IPS-NIHi7 (cell line): ENCODE results near the gene MCCC2.
"Not testable (repeated sequence)": the region's sequence is repeated elsewhere in the genome, so short reads cannot be mapped to it uniquely, and the experiment has no call there.

Source experiments
- DNase-seq: peaks from one replicate; pipeline ENCODE4 v3.0.0; 2012; ENCODE audit warnings: mixed read lengths; ENCODE audit errors: extremely low spot score

MCCC2 gene

DNA sequence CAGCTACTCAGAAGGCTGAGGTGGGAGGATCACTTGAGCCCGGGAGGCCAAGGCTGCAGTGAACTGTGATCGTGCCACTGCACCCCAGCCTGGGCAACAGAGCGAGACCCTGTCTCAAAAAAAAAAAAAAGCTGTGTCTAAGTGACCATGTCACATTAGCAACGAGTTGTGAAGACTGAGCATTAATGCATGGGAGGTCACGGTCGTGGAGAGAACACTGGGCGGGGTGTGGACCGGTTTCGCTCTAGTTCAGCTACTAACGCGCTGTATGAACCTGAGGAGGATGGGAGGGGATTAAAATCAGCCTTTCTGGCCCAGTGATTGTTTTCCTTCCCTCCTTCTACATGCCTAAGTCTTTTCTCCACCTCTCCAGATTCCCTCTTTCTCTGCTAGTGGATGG, 75.2 kb downstream of the MCCC2 start:
- no peak for DNase-seq

DNA sequence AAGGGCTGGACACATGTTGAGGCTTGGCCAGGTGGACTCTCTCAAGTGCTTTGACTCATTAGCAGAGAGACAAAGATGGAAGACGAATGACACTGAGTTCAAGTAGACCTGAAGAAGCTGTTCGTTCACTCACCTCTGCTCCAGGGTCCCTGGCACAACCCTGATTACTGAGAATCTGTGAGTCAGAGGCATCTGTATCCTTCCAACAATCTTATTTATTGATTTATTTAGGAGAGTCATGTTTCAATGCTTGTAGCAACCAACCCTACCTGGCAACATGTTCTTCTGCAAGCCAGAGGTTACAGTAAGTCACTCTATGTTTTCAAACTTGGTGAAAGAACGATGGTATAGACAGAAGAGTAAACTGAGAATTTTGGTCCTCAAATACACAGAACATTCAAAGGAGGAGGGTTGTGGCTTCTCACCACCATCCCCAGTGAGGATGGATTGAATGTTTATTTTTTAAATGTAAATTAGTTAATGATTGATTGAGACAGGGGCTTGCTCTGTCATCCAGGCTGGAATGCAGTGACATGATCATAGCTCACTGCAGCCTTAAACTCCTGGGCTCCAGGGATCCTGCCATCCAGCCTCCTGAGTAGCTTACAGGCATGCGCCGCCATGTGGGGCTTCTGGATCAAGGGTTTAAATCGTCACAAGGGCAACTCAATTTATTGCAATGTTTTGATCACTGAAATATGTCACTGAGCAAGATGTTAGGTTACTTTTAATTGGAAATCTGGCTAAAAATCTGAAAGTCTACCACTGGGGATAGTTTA, 76.2 kb downstream of the MCCC2 start:
- no peak for DNase-seq

DNA sequence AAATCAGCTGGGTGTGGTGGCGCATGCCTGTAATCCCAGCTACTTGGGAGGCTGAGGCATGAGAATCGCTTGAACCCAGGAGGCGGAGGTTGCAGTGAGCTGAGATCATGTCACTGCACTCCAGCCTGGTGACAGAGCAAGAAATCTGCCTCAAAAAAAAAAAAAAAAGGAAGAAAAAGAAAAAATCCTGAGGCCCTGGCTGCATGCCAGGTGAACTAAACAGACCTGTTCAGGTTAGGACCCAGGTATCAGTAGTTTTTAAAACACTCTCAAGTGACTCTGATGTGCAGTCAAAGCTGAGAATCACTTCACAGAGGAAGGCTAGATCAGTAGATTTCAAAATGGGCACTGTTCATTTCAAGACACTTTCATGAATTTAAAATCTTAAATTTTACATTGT, 77.5 kb downstream of the MCCC2 start:
- not testable (repeated sequence) for DNase-seq

DNA sequence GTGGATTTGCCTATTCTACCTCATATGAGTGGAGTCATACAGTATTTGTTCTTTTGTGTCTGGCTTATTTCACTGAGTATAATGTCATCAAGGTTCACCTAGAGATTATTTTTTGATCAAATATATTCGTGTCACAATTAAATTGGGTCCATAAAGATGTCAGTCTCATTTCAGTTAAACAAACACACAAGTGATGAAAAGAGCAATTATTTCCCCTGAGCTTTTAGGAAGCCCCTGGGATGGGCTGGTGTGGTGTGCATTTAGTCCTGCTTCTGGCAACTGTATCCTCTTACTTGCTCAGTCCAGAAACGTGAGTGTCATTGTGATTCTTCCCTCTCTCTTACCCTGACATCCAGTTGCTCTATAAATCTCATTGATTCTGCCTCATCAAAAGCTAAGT, 79.2 kb downstream of the MCCC2 start:
- no peak for DNase-seq

DNA sequence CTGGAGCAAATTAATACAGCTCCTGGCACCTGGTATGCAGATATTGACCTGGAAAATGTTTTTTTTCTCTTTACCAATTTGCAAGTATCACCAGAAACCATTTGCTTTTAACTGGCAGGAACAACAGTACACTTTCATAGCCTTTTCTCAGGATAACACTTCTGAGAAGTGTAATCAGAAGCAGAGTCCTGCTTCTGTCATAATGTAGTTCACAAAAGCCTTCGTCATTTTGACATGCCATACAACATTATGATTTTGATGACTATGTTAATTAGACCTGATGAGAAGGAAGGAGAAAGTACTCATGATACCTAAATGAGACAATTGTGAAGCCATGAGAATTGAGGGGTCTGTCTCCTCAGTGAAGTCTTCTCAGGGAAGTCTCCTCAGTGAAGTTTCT, 90.8 kb downstream of the MCCC2 start:
- no peak for DNase-seq

DNA sequence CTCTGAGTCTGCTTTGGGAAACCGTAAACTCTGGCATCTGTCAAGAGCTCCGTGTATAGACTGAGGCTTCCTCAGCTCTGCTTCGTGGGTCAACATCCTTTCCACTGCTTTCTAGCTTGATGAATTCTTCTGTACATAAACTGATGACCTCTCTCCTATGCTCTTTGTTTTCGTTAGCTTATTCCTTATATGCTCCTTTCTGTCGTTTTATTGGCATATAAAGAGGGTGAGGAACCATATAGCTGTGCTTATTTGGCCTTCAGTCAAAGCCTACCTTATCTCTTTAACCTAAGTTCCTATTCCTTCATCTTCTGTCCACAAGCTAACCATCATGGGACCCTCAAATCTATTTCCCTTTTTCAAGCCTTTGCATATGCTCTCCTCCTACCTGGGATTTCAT, 92.6 kb downstream of the MCCC2 start:
- DNase-seq, result no peak

DNA sequence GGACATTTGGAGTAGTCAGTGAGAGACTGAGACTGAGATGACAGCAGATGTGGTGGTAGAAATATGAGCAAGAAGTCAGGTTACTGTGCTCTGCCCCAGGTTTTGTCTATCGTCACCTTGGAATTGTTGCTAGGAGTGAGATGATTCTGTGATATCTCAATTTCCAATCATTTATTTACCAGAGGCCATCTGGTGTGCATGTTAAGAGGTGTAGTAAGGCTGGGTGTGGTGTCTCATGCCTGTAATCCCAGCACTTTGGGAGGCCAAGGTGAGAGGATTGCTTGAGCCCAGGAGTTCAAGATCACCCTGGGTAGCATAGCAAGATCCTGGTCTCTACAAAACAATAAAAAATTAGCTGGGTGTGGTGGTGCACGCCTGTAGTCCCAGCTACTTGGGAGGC, 93.4 kb downstream of the MCCC2 start:
- no peak for DNase-seq

DNA sequence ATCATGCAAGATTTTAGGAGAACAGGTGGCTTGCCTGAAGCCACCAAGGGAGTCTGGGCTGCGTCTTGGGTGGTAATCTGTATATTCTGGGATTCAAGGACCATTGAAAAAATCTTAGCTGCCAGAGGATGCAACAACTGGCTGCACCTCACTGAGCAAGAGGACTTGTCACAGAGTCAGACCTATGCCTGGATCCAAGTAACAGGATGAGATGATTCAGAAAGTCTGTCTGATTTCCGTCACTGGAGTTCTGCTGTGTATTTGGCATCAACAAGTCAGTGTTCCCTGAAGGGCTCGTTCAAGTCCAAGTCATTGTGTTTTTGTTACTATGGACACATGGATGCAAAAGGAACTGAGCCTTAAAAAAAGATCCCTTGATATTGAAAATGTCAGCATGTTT, 94.2 kb downstream of the MCCC2 start:
- DNase-seq, result no peak

DNA sequence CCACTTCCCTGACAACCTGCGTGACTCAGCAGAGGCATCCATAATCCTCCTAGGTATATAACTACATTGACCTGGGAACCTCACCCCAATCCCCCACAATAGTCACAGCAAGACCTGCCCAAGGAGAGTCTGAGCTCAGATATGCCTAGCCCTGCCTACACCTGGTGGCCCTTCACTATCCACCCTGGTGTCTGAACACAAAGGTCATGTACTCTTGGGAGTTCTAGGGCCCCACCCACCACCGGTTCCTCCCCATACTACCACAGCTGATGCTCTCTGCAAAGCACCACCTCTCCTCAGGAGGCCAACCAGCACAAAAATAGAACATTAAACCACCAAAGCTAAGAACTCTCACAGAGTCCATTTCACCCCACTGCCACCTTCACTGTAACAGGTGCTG, 97.2 kb downstream of the MCCC2 start:
- DNase-seq, result no peak

DNA sequence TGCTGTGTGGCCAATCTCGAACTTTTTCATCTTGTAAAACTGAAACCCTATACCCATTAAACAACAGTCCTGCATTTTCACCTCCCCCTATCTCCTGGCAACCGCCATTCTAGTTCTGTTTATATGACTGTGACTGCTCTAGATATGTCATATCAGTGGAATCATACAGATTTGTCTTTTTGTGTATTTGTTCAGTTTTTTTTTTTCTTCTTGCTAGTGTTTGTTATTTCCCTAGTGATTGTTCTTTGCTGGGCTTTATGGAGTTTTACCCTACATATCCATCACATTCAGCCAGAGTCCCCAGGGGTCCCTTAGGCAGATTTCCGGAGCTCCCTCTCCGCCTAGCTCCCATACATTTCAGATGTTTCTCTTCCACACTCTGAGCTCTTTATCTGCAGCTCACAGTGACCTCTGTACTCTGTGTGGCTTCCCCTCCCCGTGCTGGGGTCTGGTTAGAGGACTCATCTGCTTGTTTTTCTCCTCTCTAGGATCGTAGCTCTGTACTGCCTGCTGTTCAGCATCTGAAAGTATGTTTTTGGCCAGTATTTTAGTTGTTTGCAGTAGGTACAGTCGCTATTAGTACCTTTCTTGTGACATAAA, 106.8 kb downstream of the MCCC2 start:
- DNase-seq, result peak; percentile 56

DNA sequence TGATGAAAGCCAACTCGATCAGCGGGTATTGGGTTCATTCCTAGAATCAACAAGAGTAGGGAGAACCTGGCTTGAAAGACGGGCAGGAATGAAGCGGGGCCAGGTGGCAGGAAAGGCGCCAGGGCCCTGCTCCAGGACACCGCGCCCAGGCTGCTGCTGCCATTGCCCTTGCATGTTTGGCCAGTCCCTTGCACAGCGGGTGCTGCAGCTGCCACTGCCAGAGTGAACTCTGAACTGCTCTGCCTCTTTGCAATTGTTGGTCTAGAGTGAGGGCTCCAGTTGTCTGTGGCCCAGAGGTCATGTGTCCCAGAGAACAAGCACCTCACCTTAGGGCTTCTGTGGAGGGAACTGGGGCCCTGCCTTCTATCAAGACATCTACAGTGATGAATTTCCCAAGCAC, 107.9 kb downstream of the MCCC2 start:
- no peak for DNase-seq

DNA sequence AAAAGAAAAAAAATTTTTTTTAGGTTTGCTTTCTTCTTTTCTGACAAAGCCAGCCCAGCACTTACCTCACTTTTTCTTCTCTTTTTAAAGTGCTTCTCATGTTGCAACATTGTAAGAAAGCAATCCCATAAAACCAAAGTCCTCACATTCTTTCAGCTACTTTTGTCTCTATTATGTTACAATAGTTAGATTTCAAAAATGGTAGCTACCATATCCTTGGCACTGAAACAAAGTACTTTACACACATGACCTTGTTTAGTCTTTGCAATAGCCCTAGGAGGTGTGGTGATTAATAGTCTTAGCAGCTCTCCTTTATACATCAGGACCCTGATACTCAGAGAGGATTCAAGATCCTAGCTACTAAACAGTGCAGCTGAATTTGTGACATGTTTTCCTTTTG, 108.5 kb downstream of the MCCC2 start:
- no peak for DNase-seq

DNA sequence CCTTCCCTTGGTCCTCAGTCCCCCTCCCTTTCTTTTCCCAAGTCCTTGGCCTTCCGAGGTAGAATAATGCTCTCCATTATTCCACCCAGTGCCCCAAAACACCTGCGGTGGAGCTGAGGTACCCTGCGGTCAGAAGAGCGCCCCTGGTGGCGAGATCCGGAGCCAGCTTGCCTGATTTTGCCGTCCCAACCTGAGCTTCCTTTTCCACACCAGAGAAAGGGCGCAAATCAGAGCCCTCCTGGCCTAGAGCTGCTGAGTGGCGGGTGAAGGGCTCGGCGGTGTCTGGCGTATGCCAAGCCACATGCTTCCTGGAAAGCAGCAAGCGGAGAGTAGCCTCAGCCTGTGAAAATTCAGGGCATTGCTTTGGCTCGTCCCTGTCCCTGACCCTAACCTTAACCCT, 110.8 kb downstream of the MCCC2 start:
- DNase-seq, result peak; percentile 79

DNA sequence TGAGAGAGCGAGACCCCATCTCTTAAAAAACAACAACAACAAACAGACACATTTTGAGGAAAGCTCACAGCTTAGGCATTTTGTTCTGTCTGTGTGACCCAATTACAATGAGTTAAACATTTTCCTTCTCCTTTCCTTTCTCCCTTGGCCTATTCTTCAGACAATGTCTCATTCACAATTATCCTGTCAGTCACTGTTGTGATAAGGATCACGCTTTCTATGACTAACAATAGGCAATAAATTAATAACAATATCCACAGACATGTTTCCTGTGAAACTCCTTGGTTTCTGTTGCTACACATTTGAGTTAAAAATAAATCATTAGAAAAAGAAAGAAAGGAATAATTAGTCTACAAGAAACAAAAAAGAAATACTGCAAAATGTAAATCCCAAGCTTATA, 112.1 kb downstream of the MCCC2 start:
- DNase-seq, result no peak

DNA sequence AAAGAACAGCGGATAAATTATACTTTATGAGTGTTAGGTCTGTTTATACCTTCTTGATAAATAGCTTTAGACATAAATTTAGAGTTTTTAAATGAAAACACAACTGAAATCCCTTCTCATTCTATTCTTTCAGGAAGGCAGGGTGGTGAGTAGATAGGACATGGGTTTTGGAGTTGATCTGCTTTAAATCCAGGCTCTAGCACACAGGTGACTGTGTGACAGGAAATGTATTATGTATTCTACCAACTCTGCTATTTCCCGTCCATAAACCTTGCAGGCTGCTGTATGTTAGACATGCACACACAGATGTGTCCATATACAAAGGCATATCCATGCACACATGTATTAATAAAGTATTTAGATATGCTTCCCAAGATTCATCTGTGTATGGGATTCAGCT, 112.6 kb downstream of the MCCC2 start:
- no peak for DNase-seq

DNA sequence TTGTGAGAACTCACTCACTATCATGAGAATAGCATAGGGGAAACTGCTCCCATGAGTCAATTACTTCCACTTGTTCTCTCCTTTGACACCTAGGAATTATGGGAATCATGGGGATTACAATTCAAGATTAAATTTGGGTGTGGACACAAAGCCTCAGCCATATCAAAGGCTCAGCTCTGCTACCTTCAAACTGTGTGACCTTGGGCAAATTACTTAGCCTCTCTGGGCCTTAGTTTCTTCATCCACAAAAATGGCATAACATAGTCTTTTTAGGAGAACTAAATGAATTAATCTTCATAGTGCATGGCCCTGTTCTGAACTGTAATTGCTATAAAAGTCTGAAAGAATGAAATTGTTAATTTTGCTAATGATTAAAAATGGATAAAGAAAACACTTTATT, 113.7 kb downstream of the MCCC2 start:
- DNase-seq, result no peak

DNA sequence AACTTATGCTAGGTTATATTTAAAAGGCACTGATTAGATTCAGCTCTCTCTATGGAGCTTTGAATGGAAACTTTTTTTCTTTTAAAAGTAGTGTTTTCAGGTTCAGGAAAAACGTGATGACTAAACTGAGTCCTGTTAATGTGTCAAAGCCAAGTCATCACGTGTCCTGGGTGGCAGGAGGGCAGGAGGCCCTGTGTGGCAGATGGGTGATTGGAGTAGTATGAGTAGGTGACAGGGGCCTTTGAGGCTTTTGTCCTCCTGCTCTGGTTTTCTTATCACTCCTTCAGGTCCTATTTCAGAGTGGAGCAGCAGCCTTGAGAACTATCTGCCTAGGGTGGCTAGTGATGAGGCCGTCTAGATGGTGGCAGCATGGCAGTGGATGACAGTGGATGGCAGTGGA, 114.3 kb downstream of the MCCC2 start:
- no peak for DNase-seq

DNA sequence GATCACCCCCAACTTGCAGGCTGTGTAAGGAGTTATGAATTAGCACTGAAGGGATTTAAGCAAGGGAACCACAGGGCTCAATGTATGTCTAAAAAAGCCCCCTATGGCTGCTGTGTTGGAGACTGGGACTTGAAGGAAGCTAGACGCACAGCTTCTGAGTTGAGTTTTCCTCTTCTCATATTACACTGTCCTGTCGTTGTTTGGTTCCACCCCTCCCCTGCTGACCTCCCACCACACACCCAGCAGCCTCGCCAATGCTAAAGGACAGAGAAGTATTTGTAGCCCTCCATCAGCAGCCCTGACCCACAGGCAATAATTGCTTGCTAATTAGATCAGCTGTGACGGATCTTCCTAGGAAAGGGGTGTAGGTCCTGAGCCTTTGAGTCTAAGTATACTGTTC, 116.8 kb downstream of the MCCC2 start:
- peak; percentile 45 for DNase-seq

DNA sequence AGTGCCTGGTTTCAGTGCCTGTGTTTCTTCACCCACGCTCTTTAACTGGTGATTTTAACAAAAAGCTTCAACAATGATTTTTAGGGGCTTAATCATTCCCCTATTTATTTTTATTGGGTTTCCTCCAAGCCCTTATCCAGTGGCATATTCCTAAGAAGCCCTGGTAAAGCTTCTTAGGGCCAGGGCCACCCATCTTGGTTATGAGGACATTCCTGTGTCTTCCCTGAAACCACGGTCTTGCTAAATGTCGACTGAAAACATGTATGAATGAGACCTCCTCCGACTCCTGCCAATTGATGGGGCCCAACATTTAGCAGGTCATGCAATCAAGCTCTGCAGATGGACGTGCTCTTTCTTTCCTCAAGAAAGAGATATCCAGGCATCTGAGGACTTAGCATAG, 118.3 kb downstream of the MCCC2 start:
- no peak for DNase-seq

DNA sequence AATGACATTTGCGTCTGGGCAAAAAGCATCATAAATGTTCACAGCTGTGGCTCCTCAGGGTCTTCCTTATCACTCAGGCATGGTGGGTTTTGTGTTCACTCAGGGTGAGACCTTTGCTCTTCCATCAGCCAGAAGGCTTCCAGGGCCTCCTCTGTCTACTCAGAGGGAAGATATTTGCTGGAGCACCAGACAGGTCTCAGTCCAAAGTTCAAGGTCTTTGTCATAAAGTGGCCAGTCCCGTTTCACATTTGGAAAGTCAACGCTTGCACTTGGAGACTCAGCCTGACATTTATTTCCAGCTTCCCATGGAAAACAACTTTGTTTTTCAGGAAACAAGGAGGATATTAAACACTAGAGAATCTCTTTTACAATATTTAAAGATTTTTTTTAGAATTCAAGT, 119.8 kb downstream of the MCCC2 start:
- no peak for DNase-seq
